ENCODE results near the gene CRK.

DNA sequence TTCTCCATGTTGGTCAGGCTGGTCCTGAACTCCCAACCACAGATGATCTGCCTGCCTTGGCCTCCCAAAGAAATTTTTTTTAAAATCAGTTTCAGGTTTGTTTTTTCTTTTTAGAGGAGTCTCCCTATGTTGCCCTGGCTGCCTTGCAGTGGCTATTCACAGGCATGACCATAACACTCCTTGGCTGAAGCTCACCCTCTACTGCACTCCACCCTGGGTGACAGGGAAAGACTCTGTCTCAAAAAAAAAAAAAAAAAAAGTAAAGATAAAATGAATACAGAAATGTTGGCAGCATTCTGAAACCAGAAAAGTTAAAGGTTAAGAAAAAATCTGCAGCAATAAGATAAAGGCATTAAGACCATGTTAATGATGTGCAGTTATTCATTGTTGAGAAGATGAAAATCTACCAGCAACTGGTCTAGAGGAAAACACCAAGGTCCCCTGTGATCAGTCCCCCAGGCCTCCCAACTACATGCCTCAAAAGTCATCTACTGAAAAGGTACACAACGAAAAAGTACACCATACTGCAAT, 71.1 kb downstream of the CRK start:
- no peak for TF ChIP-seq POLR2A (IDR thresholded peaks at IDR 0.05)
- TF ChIP-seq, protein P1, sequence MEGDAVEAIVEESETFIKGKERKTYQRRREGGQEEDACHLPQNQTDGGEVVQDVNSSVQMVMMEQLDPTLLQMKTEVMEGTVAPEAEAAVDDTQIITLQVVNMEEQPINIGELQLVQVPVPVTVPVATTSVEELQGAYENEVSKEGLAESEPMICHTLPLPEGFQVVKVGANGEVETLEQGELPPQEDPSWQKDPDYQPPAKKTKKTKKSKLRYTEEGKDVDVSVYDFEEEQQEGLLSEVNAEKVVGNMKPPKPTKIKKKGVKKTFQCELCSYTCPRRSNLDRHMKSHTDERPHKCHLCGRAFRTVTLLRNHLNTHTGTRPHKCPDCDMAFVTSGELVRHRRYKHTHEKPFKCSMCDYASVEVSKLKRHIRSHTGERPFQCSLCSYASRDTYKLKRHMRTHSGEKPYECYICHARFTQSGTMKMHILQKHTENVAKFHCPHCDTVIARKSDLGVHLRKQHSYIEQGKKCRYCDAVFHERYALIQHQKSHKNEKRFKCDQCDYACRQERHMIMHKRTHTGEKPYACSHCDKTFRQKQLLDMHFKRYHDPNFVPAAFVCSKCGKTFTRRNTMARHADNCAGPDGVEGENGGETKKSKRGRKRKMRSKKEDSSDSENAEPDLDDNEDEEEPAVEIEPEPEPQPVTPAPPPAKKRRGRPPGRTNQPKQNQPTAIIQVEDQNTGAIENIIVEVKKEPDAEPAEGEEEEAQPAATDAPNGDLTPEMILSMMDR (IDR thresholded peaks at IDR 0.05), result no peak

Data from gastroesophageal sphincter (tissue), 3 donors.